Left ventricle myocardium inferior (tissue), 1 donor: ENCODE results near the gene HECTD4. TPM values are rescaled to one million over a fixed set of nuclear protein-coding genes. Genes with fewer than 3 reads are reported as not detected.

Experiments used
- DNase-seq: peaks from one replicate; pipeline ENCODE4 v3.0.0-alpha.2; 2020
- H3K27ac ChIP-seq: fragments of 200-600 bp; replicated peaks from 2 replicates; pipeline ENCODE4 v1.8.0; 2021
- H3K27me3 ChIP-seq: fragments of 200-600 bp; 2 replicates; pipeline ENCODE4 v1.8.0; 2021; ENCODE audit warnings: low read depth
- H3K36me3 ChIP-seq: fragments of 200-600 bp; 2 replicates; pipeline ENCODE4 v1.8.0; 2021
- H3K4me1 ChIP-seq: fragments of 200-600 bp; 2 replicates; pipeline ENCODE4 v1.8.0; 2021
- H3K4me3 ChIP-seq: fragments of 200-600 bp; 2 replicates; pipeline ENCODE4 v1.8.0; 2021; ENCODE audit warnings: mild to moderate bottlenecking, moderate library complexity
- H3K9me3 ChIP-seq: fragments of 200-600 bp; replicated peaks from 2 replicates; pipeline ENCODE4 v1.8.0; 2021
- intact Hi-C: fragments of 100-400 bp; cut with micrococcal nuclease; formaldehyde crosslinking; loops from one replicate; pipeline ENCODE4 v1.11.0; 2022
- total RNA-seq: library from RNA; stranded (reverse); fragmentation: NEBNext Ultra II Directional; extraction: Animal tissue kit (Norgen Biotek cat#: 25700); gene quantifications from one replicate; pipeline ENCODE4 v1.2.1, GENCODE V29; 2021
- TF ChIP-seq, protein P1 (sequence below): fragments of 200-600 bp; IDR thresholded peaks from 2 replicates; pipeline ENCODE4 v1.8.0; 2021; ENCODE audit warnings: antibody characterized with exemption, mild to moderate bottlenecking, borderline replicate concordance
- donor health status: DM: no; HTN: yes; CAD: no; lungs with severe emphysema.

Gene HECTD4
- total RNA-seq, 1 donor from 2014 or later = 23.4 TPM

DNA sequence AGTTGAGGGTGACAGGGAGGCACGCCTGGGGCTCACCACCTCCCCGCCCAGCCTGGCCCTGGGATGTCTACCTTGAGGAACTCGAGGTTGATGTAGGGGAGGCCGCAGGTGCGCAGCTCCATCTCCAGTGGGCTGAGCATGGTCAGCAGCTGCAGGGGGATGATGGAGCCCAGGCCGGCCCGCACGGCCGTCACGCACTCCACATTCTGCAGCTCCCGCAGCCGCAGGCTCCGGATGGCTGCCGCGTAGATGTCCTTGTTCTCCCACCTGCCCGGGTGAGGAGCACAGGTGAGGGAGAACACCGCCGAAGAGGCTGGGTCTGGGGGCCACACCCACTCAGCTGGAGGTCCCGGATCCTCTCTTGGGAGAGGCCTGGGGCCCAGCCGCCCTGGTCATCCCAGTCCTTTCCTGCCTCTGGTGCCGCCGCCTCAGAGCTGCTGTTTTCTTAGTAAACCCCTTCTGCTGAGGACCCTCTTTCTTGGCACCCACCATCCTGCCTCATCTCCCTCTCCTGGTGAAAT, 218.7 kb downstream of the HECTD4 start:
- H3K4me3 ChIP-seq = no peak overlapping the region
- H3K27ac ChIP-seq = no peak overlapping the region
- H3K9me3 ChIP-seq = peaks cover 7% of the 10 kb centered on the region
- no peaks in the 10 kb centered on the region for H3K27me3 ChIP-seq
- H3K36me3 ChIP-seq = peaks cover 62% of the 10 kb centered on the region
- no peaks in the 10 kb centered on the region for H3K4me1 ChIP-seq
- intact Hi-C loops = no loop called here
- TF ChIP-seq, protein P1, sequence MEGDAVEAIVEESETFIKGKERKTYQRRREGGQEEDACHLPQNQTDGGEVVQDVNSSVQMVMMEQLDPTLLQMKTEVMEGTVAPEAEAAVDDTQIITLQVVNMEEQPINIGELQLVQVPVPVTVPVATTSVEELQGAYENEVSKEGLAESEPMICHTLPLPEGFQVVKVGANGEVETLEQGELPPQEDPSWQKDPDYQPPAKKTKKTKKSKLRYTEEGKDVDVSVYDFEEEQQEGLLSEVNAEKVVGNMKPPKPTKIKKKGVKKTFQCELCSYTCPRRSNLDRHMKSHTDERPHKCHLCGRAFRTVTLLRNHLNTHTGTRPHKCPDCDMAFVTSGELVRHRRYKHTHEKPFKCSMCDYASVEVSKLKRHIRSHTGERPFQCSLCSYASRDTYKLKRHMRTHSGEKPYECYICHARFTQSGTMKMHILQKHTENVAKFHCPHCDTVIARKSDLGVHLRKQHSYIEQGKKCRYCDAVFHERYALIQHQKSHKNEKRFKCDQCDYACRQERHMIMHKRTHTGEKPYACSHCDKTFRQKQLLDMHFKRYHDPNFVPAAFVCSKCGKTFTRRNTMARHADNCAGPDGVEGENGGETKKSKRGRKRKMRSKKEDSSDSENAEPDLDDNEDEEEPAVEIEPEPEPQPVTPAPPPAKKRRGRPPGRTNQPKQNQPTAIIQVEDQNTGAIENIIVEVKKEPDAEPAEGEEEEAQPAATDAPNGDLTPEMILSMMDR = no peak
- DNase-seq = no peak

DNA sequence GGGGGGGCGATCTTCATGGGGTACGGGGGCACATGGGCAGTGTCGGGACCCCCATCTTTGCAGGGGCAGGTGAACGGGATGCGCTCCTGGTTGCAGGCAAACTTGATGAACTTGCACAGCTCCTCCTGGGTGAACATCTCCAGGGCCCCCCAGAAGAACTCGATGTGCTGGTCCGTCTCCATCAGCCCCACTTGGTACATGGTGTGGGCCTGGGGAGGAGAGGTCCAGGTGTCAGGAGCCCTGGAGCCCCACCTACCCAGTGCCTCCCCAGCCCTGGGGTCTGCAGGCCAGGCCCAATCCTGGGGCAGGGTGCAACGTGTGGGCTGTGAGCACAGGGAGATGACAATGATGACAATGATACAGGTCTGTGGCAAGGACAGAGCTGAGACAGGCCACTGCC, 219.2 kb downstream of the HECTD4 start:
- Histone ChIP-seq H3K4me1 (no peaks in the 10 kb centered on the region), H3K27ac (no peak overlapping the region), H3K9me3 (peaks cover 10% of the 10 kb centered on the region), H3K27me3 (no peaks in the 10 kb centered on the region), H3K36me3 (peaks cover 66% of the 10 kb centered on the region), H3K4me3 (no peak overlapping the region)
- TF ChIP-seq, protein P1 = no peak
- no peak for DNase-seq
- intact Hi-C loops = no loop called here

DNA sequence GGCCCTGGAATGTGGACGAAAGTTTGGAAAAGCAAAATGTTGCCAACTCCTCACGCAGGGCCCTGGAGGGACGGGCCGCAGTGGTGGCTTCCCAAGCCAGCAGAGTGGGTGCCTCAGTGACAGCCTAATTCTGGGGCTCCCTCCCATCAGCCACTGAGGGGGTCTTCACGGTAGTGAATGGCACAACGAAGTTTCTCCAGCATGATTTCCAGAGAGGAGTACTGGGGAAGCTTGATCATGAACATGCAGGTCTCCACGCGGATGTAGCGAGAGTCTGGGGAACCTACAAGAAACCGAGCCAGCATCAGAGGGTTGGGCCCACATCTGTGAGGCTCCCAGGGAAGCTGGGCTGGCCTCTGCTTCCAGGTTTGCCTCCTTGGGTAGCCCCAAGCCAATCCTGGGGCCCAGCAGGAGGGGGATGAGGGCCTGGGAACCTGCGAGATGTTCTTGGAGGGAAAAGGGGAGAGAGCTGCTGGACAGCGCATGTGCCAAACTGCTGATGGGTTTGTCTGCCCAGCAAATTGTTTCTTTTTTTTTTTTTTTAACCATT, 219.9 kb downstream of the HECTD4 start:
- H3K4me3 ChIP-seq = no peak overlapping the region
- H3K4me1 ChIP-seq = no peaks in the 10 kb centered on the region
- H3K27ac ChIP-seq = no peak overlapping the region
- H3K9me3 ChIP-seq = peaks cover 10% of the 10 kb centered on the region
- TF ChIP-seq, protein P1 = no peak
- no peaks in the 10 kb centered on the region for H3K27me3 ChIP-seq
- intact Hi-C loops = no loop called here
- H3K36me3 ChIP-seq = peaks cover 67% of the 10 kb centered on the region
- DNase-seq = no peak

DNA sequence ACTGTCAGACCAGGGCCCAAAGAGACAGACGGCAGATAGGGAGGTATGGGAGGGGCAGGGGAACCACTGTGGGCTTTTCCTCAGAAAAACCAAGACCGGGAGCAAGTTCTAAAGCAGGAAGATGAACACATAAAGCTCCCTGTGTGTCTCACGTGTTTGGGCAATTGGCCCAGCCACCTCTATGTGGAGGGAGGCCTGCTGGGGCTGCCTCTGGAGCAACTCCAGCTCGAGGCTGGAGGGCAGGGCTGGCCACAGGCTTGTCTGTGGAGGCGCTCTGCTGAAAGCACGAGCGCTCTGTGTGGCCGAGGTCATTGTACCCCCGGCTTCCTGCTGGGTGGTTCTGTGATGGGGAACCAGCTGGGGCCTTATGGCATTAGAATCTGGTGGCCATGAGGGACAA, 220.5 kb downstream of the HECTD4 start:
- TF ChIP-seq, protein P1 = no peak
- no peak overlapping the region for H3K27ac ChIP-seq
- no peak for DNase-seq

DNA sequence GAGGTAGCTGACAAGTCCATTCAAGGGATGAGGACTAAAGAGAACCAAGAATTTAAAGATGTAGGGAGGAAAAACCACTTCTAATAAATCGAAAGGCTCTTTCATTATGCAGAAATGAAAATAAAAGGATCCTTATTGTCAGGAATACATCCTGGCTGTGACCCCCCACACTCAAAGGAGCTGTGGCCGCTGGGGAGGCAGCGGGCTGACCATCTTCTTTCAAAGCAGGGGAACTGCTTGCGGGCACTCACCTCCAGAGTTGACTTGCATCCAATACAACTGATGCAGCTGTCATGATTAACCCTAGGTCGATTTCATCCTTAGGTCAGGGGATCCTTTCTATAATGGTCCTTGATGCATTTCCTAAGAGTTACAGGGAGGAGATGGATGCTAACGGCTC, 221.6 kb downstream of the HECTD4 start:
- DNase-seq = no peak
- TF ChIP-seq, protein P1 = no peak
- Histone ChIP-seq H3K36me3 (peaks cover 78% of the 10 kb centered on the region), H3K4me1 (no peaks in the 10 kb centered on the region), H3K27ac (no peak overlapping the region), H3K9me3 (peaks cover 10% of the 10 kb centered on the region), H3K27me3 (no peaks in the 10 kb centered on the region), H3K4me3 (no peak overlapping the region)
- intact Hi-C loops = no loop called here

More for the DNA sequence above, 220.5 kb downstream of the HECTD4 start:
- Histone ChIP-seq H3K27me3 (no peaks in the 10 kb centered on the region), H3K36me3 (peaks cover 73% of the 10 kb centered on the region), H3K9me3 (peaks cover 10% of the 10 kb centered on the region), H3K4me3 (no peak overlapping the region), H3K4me1 (no peaks in the 10 kb centered on the region)
- intact Hi-C loops = no loop called here
